Testis (tissue), 3 donors: ENCODE measurements around the gene CITED1. TPM values are rescaled to one million over a fixed set of nuclear protein-coding genes. Genes with fewer than 3 reads are reported as not detected.

ENCODE experiments used
- DNase-seq: peaks from one replicate; pipeline ENCODE4 v3.0.0-alpha.2; 2019
- H3K27ac ChIP-seq, 2 donors: fragments of 200-600 bp; sonication (generic); one replicate each; pipeline ENCODE4 v1.5.1; 2019
- H3K27me3 ChIP-seq: fragments of 200-600 bp; sonication (generic); one replicate; pipeline ENCODE4 v1.5.1; 2019
- H3K36me3 ChIP-seq: fragments of 200-600 bp; sonication (generic); one replicate; pipeline ENCODE4 v1.5.1; 2017; ENCODE audit warnings: low read depth; ENCODE audit errors: missing control alignments
- H3K4me1 ChIP-seq: fragments of 200-600 bp; sonication (generic); one replicate; pipeline ENCODE4 v1.5.1; 2019
- H3K4me3 ChIP-seq, 2 donors: fragments of 200-600 bp; sonication (generic); one replicate each; pipeline ENCODE4 v1.5.1; 2017 to 2019
- H3K9me3 ChIP-seq: fragments of 200-600 bp; sonication (generic); one replicate; pipeline ENCODE4 v1.5.1; 2017
- CTCF ChIP-seq, 3 experiments: fragments of 450-650 bp in 2 of 3; fragments of 200-600 bp in 1 of 3; sonication (generic) in 1 of 3; IDR thresholded peaks; one replicate each; pipeline ENCODE4 v1.5.1; 2016 to 2019; ENCODE audit warnings: antibody characterized with exemption in 3 of 3, mild to moderate bottlenecking in 2 of 3, moderate library complexity in 1 of 3
- POLR2A ChIP-seq: fragments of 450-650 bp; IDR thresholded peaks from one replicate; pipeline ENCODE4 v1.6.1; 2017; ENCODE audit warnings: antibody characterized with exemption, mild to moderate bottlenecking, moderate library complexity
- WGBS, 2 donors: methylation state at CpG; one replicate each; pipeline ENCODE4 v1.1.5; 2018; 5-methylcytosine and 5-hydroxymethylcytosine counted together
- intact Hi-C: fragments of 100-400 bp; cut with DNase I; formaldehyde crosslinking; loops from one replicate; pipeline ENCODE4 v1.15.1; 2023; ENCODE audit warnings: low total_unique reads
- polyA plus RNA-seq: library from polyadenylated mRNA; stranded (reverse); fragments of 350-450 nt; fragmentation: Illumina TruSeq; extraction: RNeasy Lipid Tissue Mini Kit (QIAGEN cat#74804); gene quantifications from one replicate; pipeline ENCODE4 v1.2.3, GENCODE V29; 2014; ENCODE audit warnings: low read depth, low replicate concordance; ENCODE audit not compliant: insufficient read depth
- total RNA-seq, 2 donors: library from RNA; depleted of rRNA; stranded (reverse); fragments of >200 nt; gene quantifications; one replicate each; pipeline ENCODE4 v1.2.3, GENCODE V29; 2016

The CITED1 gene
- total and polyA plus RNA-seq, 3 donors from 2014 or later = 323 to 593 (median 439) TPM

DNA sequence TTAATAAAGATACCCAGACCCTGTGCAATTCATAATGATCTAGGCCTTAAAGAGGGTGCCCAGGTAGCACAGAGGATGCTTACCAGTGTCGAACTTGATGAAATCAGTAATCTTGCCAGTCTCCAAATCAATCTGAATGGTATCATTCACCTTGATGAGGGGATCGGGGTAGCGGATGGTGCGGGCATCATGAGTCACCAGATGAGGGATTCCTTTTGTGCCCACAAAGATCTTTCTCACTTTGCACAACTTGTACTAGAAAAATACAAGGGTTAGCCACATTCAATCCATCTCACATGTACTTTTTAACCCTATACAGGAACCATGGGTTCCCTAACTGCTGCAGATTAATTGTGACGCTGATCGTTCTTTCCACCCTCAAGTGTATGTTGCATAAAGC lies 32.0 kb downstream of the CITED1 start:
- no peaks in the 10 kb centered on the region for H3K4me1 ChIP-seq
- H3K27me3 ChIP-seq = no peaks in the 10 kb centered on the region
- WGBS, 2 donors = 84 to 95% methylated on average over 6 of the region's 6 CpGs
- no peak overlapping the region for H3K27ac ChIP-seq
- no peak overlapping the region for H3K4me3 ChIP-seq
- intact Hi-C loops = no loop called here
- no peak for DNase-seq
- H3K36me3 ChIP-seq = no peaks in the 10 kb centered on the region
- no peaks in the 10 kb centered on the region for H3K9me3 ChIP-seq
- TF ChIP-seq CTCF (IDR thresholded peaks at IDR 0.05) (no peak), POLR2A (no peak)

GRCh38 chrX:72272868-72273267 lies 32.8 kb downstream of the CITED1 start:
- Histone ChIP-seq H3K36me3 (no peaks in the 10 kb centered on the region), H3K4me1 (no peaks in the 10 kb centered on the region), H3K27ac (no peak overlapping the region), H3K9me3 (no peaks in the 10 kb centered on the region), H3K27me3 (no peaks in the 10 kb centered on the region), H3K4me3 (no peak overlapping the region)
- 80 to 89% methylated on average over 1 to 3 of the region's 3 CpGs for WGBS, 2 donors
- no peak for TF ChIP-seq POLR2A
- no peak for TF ChIP-seq CTCF (IDR thresholded peaks at IDR 0.05)
- intact Hi-C loops = no loop called here
- DNase-seq = no peak

- Histone ChIP-seq H3K4me1 (no peaks in the 10 kb centered on the region), H3K4me3 (no peak overlapping the region), H3K27ac (no peak overlapping the region), H3K27me3 (no peaks in the 10 kb centered on the region), H3K9me3 (no peaks in the 10 kb centered on the region), H3K36me3 (no peaks in the 10 kb centered on the region)
- TF ChIP-seq CTCF (IDR thresholded peaks at IDR 0.05) = no peak
- TF ChIP-seq POLR2A = no peak
- DNase-seq = no peak
- WGBS, 2 donors = 80 to 81% methylated on average over 3 of the region's 3 CpGs
- intact Hi-C loops = no loop called here
These were observed 33.9 kb downstream of the CITED1 start for GRCh38 chrX:72271812-72272211.

DNA sequence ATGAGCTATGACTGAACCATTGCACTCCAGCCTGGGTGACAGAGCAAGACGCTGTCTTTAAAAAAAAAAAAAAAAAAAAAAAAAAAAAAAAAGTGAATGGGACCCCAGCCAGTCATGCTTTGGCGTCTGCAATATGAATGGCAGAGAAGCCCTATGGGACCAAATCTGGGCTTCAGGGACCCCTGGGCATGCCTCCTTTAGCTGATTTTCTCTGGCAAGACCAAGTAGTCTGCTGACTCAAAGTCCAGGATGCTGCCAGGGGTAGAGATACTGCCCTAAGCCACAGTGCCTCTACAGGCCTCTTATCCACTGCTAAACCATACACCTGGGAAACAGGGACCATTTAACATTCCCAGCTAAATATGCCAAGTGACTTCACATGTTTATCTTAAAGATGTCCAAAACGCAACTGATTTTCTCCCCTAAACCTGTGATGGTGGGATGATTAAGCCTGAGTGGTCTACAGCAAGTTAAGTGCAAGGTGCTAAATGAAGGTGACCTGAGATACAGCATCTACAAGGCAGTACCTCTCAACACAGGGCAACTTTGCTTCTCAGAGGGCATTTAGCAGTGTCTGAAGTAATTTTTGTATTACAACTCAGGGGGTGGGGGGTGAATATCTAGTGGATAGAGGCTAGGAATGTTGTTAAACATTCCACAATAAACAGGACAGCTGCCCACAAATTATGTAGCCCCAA lies 34.5 kb downstream of the CITED1 start:
- H3K4me3 ChIP-seq = no peak overlapping the region
- no peaks in the 10 kb centered on the region for H3K36me3 ChIP-seq
- H3K4me1 ChIP-seq = no peaks in the 10 kb centered on the region
- 40 to 83% methylated on average over 1 to 3 of the region's 3 CpGs for WGBS, 2 donors
- no peaks in the 10 kb centered on the region for H3K9me3 ChIP-seq
- H3K27me3 ChIP-seq = no peaks in the 10 kb centered on the region
- intact Hi-C loops = no loop called here
- TF ChIP-seq CTCF (IDR thresholded peaks at IDR 0.05) (no peak), POLR2A (no peak)
- no peak overlapping the region for H3K27ac ChIP-seq
- no peak for DNase-seq

DNA sequence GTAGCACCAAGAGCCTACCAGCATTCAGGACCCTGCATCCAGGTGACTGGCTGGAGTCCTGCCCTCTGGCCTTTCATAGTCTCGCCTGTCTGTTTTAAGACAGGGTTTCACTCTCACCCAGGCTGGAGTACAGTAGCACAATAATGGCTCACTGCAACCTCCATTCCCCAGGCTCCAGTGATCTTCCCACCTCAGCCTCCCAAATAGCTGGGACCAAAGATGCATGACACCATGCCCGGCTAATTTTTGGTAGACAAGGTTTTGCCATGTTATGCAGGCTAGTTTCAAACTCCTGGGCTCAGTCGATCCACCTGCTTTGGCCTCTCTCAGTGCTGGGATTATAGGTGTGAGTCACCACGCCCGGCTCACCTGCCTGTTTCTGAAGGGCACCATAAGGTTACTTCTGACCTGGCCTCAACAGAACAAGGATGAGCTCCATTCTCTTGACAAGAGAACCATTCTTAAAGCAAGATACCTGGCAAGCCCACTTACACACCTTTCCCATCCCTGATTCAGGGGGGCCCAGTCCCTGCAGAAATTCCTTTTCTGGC lies 35.3 kb downstream of the CITED1 start:
- Histone ChIP-seq H3K9me3 (no peaks in the 10 kb centered on the region), H3K36me3 (no peaks in the 10 kb centered on the region), H3K4me1 (no peaks in the 10 kb centered on the region), H3K4me3 (no peak overlapping the region), H3K27ac (no peak overlapping the region), H3K27me3 (no peaks in the 10 kb centered on the region)
- intact Hi-C loops = no loop called here
- WGBS, 2 donors = 90 to 93% methylated on average over 4 to 5 of the region's 5 CpGs
- TF ChIP-seq CTCF (IDR thresholded peaks at IDR 0.05) (no peak), POLR2A (no peak)
- no peak for DNase-seq
